ENCODE results near the gene ZCCHC4.

ZCCHC4 gene, protein sequence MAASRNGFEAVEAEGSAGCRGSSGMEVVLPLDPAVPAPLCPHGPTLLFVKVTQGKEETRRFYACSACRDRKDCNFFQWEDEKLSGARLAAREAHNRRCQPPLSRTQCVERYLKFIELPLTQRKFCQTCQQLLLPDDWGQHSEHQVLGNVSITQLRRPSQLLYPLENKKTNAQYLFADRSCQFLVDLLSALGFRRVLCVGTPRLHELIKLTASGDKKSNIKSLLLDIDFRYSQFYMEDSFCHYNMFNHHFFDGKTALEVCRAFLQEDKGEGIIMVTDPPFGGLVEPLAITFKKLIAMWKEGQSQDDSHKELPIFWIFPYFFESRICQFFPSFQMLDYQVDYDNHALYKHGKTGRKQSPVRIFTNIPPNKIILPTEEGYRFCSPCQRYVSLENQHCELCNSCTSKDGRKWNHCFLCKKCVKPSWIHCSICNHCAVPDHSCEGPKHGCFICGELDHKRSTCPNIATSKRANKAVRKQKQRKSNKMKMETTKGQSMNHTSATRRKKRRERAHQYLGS

DNA sequence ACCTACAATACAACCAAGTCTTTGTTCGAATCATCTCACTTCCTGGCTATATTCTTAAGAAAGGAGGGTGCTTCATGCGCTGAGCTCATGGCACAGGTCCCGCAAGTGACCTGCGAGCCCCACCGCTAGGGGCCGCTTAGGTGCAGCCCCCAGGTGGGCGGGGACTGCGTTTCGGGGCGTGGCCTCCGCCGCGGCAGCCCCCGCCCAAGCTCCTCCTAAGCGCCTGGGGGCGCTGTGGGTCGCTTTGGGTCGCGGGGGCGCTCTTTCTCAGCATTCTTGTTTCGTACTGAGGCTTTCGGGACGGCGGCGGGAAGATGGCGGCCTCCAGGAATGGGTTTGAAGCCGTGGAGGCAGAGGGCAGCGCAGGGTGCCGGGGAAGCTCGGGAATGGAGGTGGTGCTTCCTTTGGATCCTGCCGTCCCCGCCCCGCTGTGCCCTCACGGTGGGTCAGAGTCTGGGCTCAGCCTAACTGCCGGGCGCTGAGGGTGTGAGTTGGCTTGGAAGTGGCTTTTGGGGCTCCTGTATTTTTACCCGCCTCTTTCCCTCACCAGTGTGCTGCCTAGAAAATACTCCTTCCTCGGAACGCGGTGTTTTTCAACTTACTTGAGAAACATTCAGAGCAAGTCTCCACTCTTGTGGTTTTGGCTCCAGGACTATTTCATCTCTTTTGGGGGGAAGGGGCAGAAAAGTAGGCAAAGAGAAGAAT, at the start of gene ZCCHC4:
Gene ZCCHC4, plus strand, starts transcription at position 279 of the 705 bp plus-strand sequence. Its CDS starts 36 bp downstream, at position 315.
- DNase-seq (ENCODE audit: low read depth): peak; percentile 72
- TF ChIP-seq, protein P1, sequence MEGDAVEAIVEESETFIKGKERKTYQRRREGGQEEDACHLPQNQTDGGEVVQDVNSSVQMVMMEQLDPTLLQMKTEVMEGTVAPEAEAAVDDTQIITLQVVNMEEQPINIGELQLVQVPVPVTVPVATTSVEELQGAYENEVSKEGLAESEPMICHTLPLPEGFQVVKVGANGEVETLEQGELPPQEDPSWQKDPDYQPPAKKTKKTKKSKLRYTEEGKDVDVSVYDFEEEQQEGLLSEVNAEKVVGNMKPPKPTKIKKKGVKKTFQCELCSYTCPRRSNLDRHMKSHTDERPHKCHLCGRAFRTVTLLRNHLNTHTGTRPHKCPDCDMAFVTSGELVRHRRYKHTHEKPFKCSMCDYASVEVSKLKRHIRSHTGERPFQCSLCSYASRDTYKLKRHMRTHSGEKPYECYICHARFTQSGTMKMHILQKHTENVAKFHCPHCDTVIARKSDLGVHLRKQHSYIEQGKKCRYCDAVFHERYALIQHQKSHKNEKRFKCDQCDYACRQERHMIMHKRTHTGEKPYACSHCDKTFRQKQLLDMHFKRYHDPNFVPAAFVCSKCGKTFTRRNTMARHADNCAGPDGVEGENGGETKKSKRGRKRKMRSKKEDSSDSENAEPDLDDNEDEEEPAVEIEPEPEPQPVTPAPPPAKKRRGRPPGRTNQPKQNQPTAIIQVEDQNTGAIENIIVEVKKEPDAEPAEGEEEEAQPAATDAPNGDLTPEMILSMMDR (IDR thresholded peaks at IDR 0.05; ENCODE audit: low read depth, low read length, missing control alignments): peak; percentile 97
- H3K4me3 ChIP-seq (ENCODE audit: low read depth, low read length): peak within 1 kb of the TSS; percentile 78

DNA sequence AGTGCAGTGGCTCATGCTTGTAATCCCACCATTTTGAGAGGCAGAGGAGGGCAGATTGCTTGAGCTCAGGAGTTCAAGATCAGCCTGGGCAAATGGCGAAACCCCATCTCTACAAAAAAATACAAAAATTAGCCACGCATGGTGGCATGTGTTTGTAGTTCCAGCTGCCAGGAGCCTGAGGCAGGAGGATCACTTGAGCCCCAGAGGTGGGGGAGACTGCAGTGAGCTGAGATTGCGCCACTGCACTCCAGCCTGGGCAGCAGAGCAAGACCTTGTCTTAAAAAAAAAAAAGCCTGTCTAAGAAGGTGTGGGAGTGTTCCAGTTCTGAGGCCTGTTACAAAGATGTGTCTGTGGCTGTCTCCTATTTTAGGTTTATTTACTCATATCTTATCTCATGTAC, 40.7 kb upstream of the ZCCHC4 start:
- DNase-seq (ENCODE audit: low read depth): no peak
- no peak overlapping the region for H3K4me3 ChIP-seq (ENCODE audit: low read depth, low read length)
- TF ChIP-seq, protein P1 (IDR thresholded peaks at IDR 0.05; ENCODE audit: low read depth, low read length, missing control alignments): no peak

DNA sequence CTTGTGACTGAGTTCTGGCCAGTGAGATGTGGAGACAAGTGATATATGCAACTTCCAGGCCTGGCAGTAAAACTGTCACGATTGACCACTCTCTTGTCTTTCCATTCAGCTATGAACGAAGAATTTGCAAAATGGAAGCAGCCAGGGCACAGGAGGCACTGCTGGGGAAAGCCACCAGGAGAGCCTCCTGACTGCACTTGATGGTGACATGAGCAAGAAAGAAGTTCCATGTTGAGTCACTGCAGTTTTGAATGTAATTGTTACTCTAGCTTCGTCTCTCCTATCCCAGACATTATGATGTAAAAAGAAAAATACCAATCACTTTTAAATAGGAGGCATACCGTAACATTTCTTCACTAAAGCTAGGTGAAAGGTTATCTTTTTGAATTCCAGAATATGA, 32.4 kb upstream of the ZCCHC4 start:
- DNase-seq (ENCODE audit: low read depth): no peak
- TF ChIP-seq, protein P1 (IDR thresholded peaks at IDR 0.05; ENCODE audit: low read depth, low read length, missing control alignments): no peak

DNA sequence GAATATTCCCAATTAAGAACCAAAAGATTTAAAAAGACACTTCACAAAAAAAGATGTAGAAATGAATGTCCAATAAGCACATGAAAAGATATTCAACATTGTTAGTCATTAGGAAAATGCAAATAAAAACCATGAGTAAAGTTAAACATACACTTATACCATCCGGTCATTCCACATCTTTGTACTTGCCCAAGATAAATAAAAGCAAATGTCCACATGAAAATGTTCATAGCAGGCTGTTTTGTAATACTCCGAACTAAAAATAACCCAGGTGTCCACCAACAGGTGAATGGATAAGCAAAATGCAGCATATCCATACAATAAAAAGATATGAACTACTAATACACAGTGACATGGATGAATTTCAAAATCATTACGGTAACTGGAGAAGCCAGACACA, 28.6 kb upstream of the ZCCHC4 start:
- no peak overlapping the region for H3K4me3 ChIP-seq (ENCODE audit: low read depth, low read length)
- TF ChIP-seq, protein P1 (IDR thresholded peaks at IDR 0.05; ENCODE audit: low read depth, low read length, missing control alignments): no peak
- no peak for DNase-seq (ENCODE audit: low read depth)

More for the DNA sequence above, 32.4 kb upstream of the ZCCHC4 start:
- no peak overlapping the region for H3K4me3 ChIP-seq (ENCODE audit: low read depth, low read length)

DNA sequence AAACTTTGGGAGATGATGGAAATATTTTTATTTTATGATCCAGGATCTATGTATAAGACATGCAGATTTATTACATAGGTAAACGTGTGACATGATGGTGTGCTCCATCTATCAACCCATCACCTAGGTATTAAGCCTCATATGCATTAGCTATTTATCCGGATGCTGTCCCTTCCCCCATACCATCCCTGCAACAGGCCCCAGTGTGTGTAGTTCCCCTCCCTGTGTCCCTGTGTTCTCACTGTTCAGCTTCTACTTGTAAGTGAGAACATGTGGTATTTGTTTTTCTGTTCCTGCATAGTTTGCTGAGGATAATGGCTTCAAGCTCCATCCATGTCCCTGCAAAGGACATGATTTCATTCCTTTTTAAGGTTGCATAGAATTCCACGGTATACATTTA, 28.1 kb upstream of the ZCCHC4 start:
- TF ChIP-seq, protein P1 (IDR thresholded peaks at IDR 0.05; ENCODE audit: low read depth, low read length, missing control alignments): no peak
- no peak overlapping the region for H3K4me3 ChIP-seq (ENCODE audit: low read depth, low read length)
- DNase-seq (ENCODE audit: low read depth): no peak

DNA sequence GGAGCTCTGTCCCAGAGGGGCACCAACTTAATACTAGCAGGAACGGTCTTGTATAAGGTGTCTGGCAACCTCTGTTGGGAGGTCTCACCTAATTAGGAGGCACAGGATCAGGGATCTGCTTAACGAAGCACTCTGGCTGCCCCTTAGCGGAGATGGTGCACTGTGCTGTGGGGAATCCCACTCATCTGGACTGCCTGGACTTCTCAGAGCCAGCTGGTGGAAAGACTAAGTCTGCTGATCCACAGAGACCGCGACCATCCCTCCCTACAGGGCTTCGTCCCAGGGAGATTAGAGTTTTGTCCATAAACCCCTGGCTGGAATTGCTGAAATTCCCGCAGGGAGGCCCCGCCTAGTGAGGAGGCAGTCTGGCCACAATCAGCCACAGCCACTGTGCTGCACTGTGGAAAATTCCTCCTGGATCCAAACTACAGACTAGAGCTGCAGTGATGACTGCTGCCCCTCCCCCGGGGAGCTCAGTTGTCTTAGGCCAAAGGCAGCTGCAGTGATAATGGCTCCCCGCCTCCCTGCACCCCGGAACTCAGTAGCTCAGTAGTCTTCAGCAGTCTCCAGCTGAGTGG, 22.0 kb upstream of the ZCCHC4 start:
- DNase-seq (ENCODE audit: low read depth): no peak
- TF ChIP-seq, protein P1 (IDR thresholded peaks at IDR 0.05; ENCODE audit: low read depth, low read length, missing control alignments): no peak
- H3K4me3 ChIP-seq (ENCODE audit: low read depth, low read length): no peak overlapping the region
